ENCODE results near the gene COG5. TPM values are rescaled to one million over a fixed set of nuclear protein-coding genes. Genes with fewer than 3 reads are reported as not detected.
"Not testable (repeated sequence)": the region's sequence is repeated elsewhere in the genome, so short reads cannot be mapped to it uniquely, and the experiment has no call there.

Gene COG5
- total RNA-seq, 1 donor from 2014 or later, result 75.4 TPM

GRCh38 chr7:107228291-107228690 is 335.4 kb downstream of the COG5 start:
- DNase-seq (ENCODE audit: low spot score), result no peak

- DNase-seq (ENCODE audit: low spot score), result no peak
Observed at GRCh38 chr7:107224374-107225223, 339.1 kb downstream of the COG5 start.

- not testable (repeated sequence) for DNase-seq (ENCODE audit: low spot score)
Observed at GRCh38 chr7:107220806-107221205, 342.9 kb downstream of the COG5 start.

GRCh38 chr7:107220356-107220755 is 343.4 kb downstream of the COG5 start:
- DNase-seq (ENCODE audit: low spot score), result no peak

GRCh38 chr7:107219563-107220244 is 344.0 kb downstream of the COG5 start:
- DNase-seq (ENCODE audit: low spot score), result no peak

- no peak for DNase-seq (ENCODE audit: low spot score)
Observed at GRCh38 chr7:107213945-107214344, 349.8 kb downstream of the COG5 start.

GRCh38 chr7:107213193-107213788 is 350.4 kb downstream of the COG5 start:
- DNase-seq (ENCODE audit: low spot score), result no peak

- DNase-seq (ENCODE audit: low spot score), result no peak
Observed at GRCh38 chr7:107212725-107213124, 351.0 kb downstream of the COG5 start.

- no peak for DNase-seq (ENCODE audit: low spot score)
Observed at GRCh38 chr7:107210400-107210799, 353.3 kb downstream of the COG5 start.

- peak; percentile 52 for DNase-seq (ENCODE audit: low spot score)
Observed at GRCh38 chr7:107209565-107209964, 354.2 kb downstream of the COG5 start.

GRCh38 chr7:107208563-107208962 is 355.2 kb downstream of the COG5 start:
- DNase-seq (ENCODE audit: low spot score), result peak; percentile 66

- peak; percentile 74 for DNase-seq (ENCODE audit: low spot score)
Observed at GRCh38 chr7:107208024-107208521, 355.6 kb downstream of the COG5 start.

GRCh38 chr7:107207459-107207858 is 356.3 kb downstream of the COG5 start:
- no peak for DNase-seq (ENCODE audit: low spot score)

GRCh38 chr7:107206706-107207105 is 357.0 kb downstream of the COG5 start:
- DNase-seq (ENCODE audit: low spot score), result no peak

- no peak for DNase-seq (ENCODE audit: low spot score)
Observed at GRCh38 chr7:107206136-107206535, 357.6 kb downstream of the COG5 start.

- no peak for DNase-seq (ENCODE audit: low spot score)
Observed at GRCh38 chr7:107203607-107204006, 360.1 kb downstream of the COG5 start.

GRCh38 chr7:107201795-107202450 is 361.8 kb downstream of the COG5 start:
- DNase-seq (ENCODE audit: low spot score), result peak; percentile 16

- no peak for DNase-seq (ENCODE audit: low spot score)
Observed at GRCh38 chr7:107196834-107197610, 366.7 kb downstream of the COG5 start.

- DNase-seq (ENCODE audit: low spot score), result no peak
Observed at GRCh38 chr7:107194052-107194451, 369.7 kb downstream of the COG5 start.

GRCh38 chr7:107190090-107190489 is 373.6 kb downstream of the COG5 start:
- no peak for DNase-seq (ENCODE audit: low spot score)

GRCh38 chr7:107187774-107188173 is 375.9 kb downstream of the COG5 start:
- no peak for DNase-seq (ENCODE audit: low spot score)

All from umbilical cord (tissue), 2 donors.